Vagina (tissue), 2 donors: ENCODE results near the gene SNX21. TPM values are rescaled to one million over a fixed set of nuclear protein-coding genes. Genes with fewer than 3 reads are reported as not detected.

Source experiments
- DNase-seq, 2 donors: peaks; one replicate each; pipeline ENCODE4 v3.0.0-alpha.2; 2017; ENCODE audit errors: extremely low spot score in 2 of 2
- H3K27ac ChIP-seq: fragments of 200-600 bp; sonication (generic); one replicate; pipeline ENCODE4 v1.5.1; 2019
- H3K27me3 ChIP-seq: fragments of 200-600 bp; sonication (generic); one replicate; pipeline ENCODE4 v1.5.1; 2019
- H3K36me3 ChIP-seq, 2 donors: fragments of 200-600 bp; sonication (generic); one replicate each; pipeline ENCODE4 v1.5.1; 2017 to 2019
- H3K4me1 ChIP-seq: fragments of 200-600 bp; sonication (generic); one replicate; pipeline ENCODE4 v1.5.1; 2019
- H3K4me3 ChIP-seq, 2 donors: fragments of 200-600 bp; sonication (generic); 1 replicate in 1 of 2; 2 replicates in 1 of 2; pipeline ENCODE4 v1.5.1; 2016 to 2019
- H3K9me3 ChIP-seq: fragments of 200-600 bp; sonication (generic); one replicate; pipeline ENCODE4 v1.5.1; 2019
- POLR2A ChIP-seq, 2 donors: fragments of 450-650 bp; IDR thresholded peaks; one replicate each; pipeline ENCODE4 v1.6.1; 2017; ENCODE audit warnings: antibody characterized with exemption in 2 of 2, mild to moderate bottlenecking in 2 of 2, moderate library complexity in 2 of 2
- POLR2AphosphoS5 ChIP-seq, 2 donors: sonication (generic); formaldehyde crosslinking; IDR thresholded peaks; one replicate each; pipeline ENCODE4 v1.9.0; 2017; ENCODE audit warnings: antibody characterized with exemption in 2 of 2, mild to moderate bottlenecking in 2 of 2, low read depth in 1 of 2; ENCODE audit not compliant: insufficient read depth in 1 of 2
- intact Hi-C: fragments of 100-400 bp; cut with DNase I; formaldehyde crosslinking; loops from one replicate; pipeline ENCODE4 v1.15.1; 2023
- total RNA-seq: library from RNA; depleted of rRNA; stranded (reverse); fragments of >200 nt; gene quantifications from one replicate; pipeline ENCODE4 v1.2.3, GENCODE V29; 2016
- TF ChIP-seq, protein P1 (sequence below), 3 experiments: fragments of 450-650 bp in 2 of 3; fragments of 200-600 bp in 1 of 3; sonication (generic) in 1 of 3; IDR thresholded peaks; one replicate each; pipeline ENCODE4 v1.5.1; 2017 to 2019; ENCODE audit warnings: antibody characterized with exemption in 3 of 3, mild to moderate bottlenecking in 2 of 3, moderate library complexity in 2 of 3

SNX21 gene
- total RNA-seq, 1 donor from 2014 or later = 145 TPM

DNA sequence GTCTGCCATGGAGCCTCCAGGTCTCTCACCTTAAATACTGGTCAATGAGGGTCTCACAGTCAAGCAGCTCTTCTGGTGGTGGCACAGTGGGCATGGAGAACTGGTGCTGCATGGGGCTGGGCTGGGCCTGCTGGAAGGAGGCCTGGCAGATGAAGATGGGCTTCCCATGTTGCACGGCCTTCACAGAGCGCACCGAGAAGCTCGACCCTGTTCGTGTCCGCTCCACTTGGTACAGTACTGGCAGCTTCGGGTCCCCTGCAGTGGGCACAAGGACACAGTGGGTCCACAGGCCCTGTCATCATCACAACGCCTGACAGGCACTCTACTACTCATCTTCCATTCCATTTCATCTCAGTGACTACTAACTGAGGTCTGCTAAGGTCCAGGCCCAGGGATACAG, 14.8 kb downstream of the SNX21 start:
- Histone ChIP-seq H3K27ac (no peak overlapping the region), H3K36me3 (peaks cover 0 to 59% of the 10 kb centered on the region in 2 donors), H3K9me3 (no peaks in the 10 kb centered on the region), H3K4me3 (no peak overlapping the region), H3K4me1 (peaks cover 9% of the 10 kb centered on the region), H3K27me3 (no peaks in the 10 kb centered on the region)
- DNase-seq = no peak
- TF ChIP-seq, protein P1, sequence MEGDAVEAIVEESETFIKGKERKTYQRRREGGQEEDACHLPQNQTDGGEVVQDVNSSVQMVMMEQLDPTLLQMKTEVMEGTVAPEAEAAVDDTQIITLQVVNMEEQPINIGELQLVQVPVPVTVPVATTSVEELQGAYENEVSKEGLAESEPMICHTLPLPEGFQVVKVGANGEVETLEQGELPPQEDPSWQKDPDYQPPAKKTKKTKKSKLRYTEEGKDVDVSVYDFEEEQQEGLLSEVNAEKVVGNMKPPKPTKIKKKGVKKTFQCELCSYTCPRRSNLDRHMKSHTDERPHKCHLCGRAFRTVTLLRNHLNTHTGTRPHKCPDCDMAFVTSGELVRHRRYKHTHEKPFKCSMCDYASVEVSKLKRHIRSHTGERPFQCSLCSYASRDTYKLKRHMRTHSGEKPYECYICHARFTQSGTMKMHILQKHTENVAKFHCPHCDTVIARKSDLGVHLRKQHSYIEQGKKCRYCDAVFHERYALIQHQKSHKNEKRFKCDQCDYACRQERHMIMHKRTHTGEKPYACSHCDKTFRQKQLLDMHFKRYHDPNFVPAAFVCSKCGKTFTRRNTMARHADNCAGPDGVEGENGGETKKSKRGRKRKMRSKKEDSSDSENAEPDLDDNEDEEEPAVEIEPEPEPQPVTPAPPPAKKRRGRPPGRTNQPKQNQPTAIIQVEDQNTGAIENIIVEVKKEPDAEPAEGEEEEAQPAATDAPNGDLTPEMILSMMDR (IDR thresholded peaks at IDR 0.05) = no peak
- peak in 1 of 2 donors; percentile 19 for TF ChIP-seq POLR2AphosphoS5 (IDR thresholded peaks at IDR 0.05; ENCODE audit: insufficient read depth in 1 of 2, low read depth in 1 of 2)
- intact Hi-C loops = no loop called here

DNA sequence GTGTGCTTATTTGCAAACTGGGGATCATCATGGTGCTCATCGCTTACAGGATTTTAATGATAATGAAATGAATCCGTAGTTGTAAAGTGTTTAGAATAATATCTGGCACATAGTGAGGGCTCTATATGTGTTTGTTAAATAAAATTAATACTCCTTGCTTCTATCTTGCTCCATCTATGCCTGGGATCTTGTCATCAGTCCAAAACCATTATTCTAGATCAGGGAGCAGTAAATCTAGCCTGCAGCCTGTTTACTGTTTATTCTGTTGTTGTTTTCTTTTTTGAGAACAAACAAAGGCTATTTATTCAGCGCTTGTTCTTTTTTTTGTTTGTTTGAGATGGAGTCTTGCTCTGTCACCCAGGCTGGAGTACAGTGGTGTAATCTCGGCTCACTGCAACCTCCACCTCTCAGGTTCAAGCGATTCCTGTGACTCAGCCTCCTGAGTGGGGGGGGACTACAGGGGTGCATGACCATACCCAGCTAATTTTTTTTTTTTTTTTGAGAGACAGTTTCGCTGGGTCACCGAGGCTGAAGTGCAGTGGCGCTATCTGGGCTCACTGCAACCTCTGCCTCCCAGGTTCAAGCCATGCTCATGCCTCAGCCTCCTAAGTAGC, 15.5 kb downstream of the SNX21 start:
- Histone ChIP-seq H3K4me1 (peaks cover 7% of the 10 kb centered on the region), H3K4me3 (no peak overlapping the region), H3K27ac (no peak overlapping the region), H3K9me3 (no peaks in the 10 kb centered on the region), H3K27me3 (no peaks in the 10 kb centered on the region), H3K36me3 (peaks cover 0 to 54% of the 10 kb centered on the region in 2 donors)
- no peak for DNase-seq
- TF ChIP-seq POLR2AphosphoS5 (IDR thresholded peaks at IDR 0.05; ENCODE audit: insufficient read depth in 1 of 2, low read depth in 1 of 2) (no peak), POLR2A (IDR thresholded peaks at IDR 0.05) (no peak)
- TF ChIP-seq, protein P1 (IDR thresholded peaks at IDR 0.05) = no peak
- intact Hi-C loops = no loop called here

DNA sequence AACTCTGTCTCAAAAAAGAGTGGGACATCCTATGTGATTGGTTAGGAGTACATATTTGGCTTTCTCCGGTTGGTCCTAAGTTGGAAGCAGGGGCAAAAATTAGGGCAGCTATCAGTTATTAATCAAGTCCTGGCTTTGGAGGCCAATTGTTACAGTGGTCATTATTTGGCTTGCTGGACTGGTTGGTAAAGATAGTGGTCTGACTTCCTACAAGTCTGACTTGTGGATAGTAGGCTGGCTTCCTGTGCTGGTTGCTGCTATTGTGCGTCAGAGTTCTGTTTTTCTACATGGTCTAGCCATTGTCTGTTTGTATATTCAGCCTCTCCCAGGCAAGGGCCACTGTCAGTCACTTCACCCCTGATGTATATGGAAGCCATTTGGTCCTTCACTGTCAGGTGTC, 16.6 kb downstream of the SNX21 start:
- Histone ChIP-seq H3K27ac (no peak overlapping the region), H3K4me3 (no peak overlapping the region), H3K27me3 (no peaks in the 10 kb centered on the region), H3K9me3 (no peaks in the 10 kb centered on the region), H3K4me1 (peaks cover 16% of the 10 kb centered on the region), H3K36me3 (peaks cover 0 to 48% of the 10 kb centered on the region in 2 donors)
- intact Hi-C loops = no loop called here
- DNase-seq = no peak
- TF ChIP-seq POLR2A (IDR thresholded peaks at IDR 0.05) = no peak
- TF ChIP-seq POLR2AphosphoS5 (IDR thresholded peaks at IDR 0.05; ENCODE audit: insufficient read depth in 1 of 2, low read depth in 1 of 2) = no peak
- TF ChIP-seq, protein P1 (IDR thresholded peaks at IDR 0.05) = no peak

DNA sequence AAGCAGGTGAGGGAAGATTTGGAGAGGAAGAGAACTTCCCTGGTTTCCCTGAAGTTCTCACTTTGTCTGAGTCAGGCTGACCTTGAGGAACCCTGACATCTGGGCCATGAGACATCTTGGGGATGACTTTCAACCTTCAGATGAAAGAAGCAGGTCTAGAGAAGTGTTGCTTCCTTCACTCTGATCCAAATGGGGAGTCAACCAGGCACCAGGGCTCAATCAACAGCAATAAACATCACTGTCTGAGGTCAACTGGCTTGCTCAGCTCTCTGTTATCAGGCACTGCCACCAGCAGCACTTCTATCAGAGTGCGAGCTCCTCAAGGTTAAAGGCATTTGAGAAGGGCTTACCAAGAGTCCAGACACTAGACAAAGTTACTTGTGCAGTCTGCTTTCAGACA, 17.3 kb downstream of the SNX21 start:
- H3K36me3 ChIP-seq = peaks cover 0 to 47% of the 10 kb centered on the region in 2 donors
- no peak for DNase-seq
- H3K4me1 ChIP-seq = peaks cover 23% of the 10 kb centered on the region
- intact Hi-C loops = no loop called here
- no peaks in the 10 kb centered on the region for H3K9me3 ChIP-seq
- H3K4me3 ChIP-seq = no peak overlapping the region
- H3K27me3 ChIP-seq = no peaks in the 10 kb centered on the region
- TF ChIP-seq, protein P1 (IDR thresholded peaks at IDR 0.05) = no peak
- TF ChIP-seq POLR2AphosphoS5 (IDR thresholded peaks at IDR 0.05; ENCODE audit: insufficient read depth in 1 of 2, low read depth in 1 of 2) (no peak), POLR2A (IDR thresholded peaks at IDR 0.05) (no peak)
- H3K27ac ChIP-seq = no peak overlapping the region

DNA sequence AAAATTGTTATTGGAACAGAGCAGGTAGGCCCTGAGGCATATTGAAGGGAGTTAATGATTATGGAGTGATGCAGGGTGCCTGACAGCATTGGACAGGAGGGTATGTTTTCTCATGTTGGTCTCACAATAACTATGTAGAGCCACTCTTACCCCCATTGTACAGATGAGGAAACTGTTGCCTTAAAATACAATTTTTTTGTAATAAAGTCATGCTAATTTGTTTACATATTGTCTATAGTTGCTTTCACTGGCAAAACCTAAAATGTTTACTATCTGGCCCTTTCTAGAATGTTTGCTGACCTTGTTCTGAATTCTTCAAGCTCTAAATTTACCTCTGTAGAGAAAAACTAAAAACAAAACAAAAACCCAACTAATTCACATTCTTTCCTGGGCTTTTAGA, 17.9 kb downstream of the SNX21 start:
- Histone ChIP-seq H3K9me3 (no peaks in the 10 kb centered on the region), H3K36me3 (peaks cover 0 to 41% of the 10 kb centered on the region in 2 donors), H3K27me3 (no peaks in the 10 kb centered on the region), H3K4me1 (peaks cover 29% of the 10 kb centered on the region), H3K27ac (no peak overlapping the region), H3K4me3 (no peak overlapping the region)
- no peak for TF ChIP-seq POLR2A (IDR thresholded peaks at IDR 0.05)
- TF ChIP-seq, protein P1 (IDR thresholded peaks at IDR 0.05) = no peak
- intact Hi-C loops = no loop called here
- no peak for DNase-seq
